H1 (cell line): Measurements from ENCODE around the gene RDH5. TPM values are rescaled to one million over a fixed set of nuclear protein-coding genes. Genes with fewer than 3 reads are reported as not detected.

Experiments
- CTCF ChIA-PET: fragments of 300-600 bp; sonication (Branson Sonifier 250); formaldehyde crosslinking; loops from one replicate; lab custom pipeline; 2021; ENCODE audit not compliant: partially characterized antibody; lab: Charles Lee
- POLR2A ChIA-PET: fragments of 300-600 bp; sonication (Branson Sonifier 250); formaldehyde crosslinking; loops from one replicate; lab custom pipeline; 2021; ENCODE audit warnings: inconsistent platforms; ENCODE audit not compliant: partially characterized antibody; lab: Charles Lee
- DNase-seq, 2 experiments: peaks; one replicate each; pipeline versions ENCODE4 v3.0.0 to v3.0.0-alpha.2; 2010 to 2022; ENCODE audit warnings: low spot score in 2 of 2, low read depth in 1 of 2, mixed read lengths in 1 of 2
- FAIRE-seq: peaks from 2 replicates; lab custom pipeline; 2011; peaks lifted over from hg19 to GRCh38; lab: Jason Lieb, UNC
- H2AFZ ChIP-seq: 2 replicates; pipeline ENCODE4 v1.8.1; 2012; ENCODE audit warnings: low read length, inconsistent platforms
- H2AK5ac ChIP-seq: 2 replicates; pipeline ENCODE4 v1.6.1; 2013; ENCODE audit warnings: low read depth, low read length
- H2BK120ac ChIP-seq: replicated peaks from 2 replicates; pipeline ENCODE3; 2013; ENCODE audit warnings: low read depth, low read length, inconsistent platforms
- H2BK12ac ChIP-seq: 2 replicates; pipeline ENCODE4 v1.6.1; 2013; ENCODE audit warnings: low read depth, low read length
- H2BK15ac ChIP-seq: 2 replicates; pipeline ENCODE4 v1.6.1; 2013; ENCODE audit warnings: low read length
- H2BK20ac ChIP-seq: 2 replicates; pipeline ENCODE4 v1.6.1; 2013; ENCODE audit warnings: low read length
- H2BK5ac ChIP-seq: 2 replicates; pipeline ENCODE4 v1.6.1; 2013; ENCODE audit warnings: low read depth, low read length
- H3K14ac ChIP-seq: 2 replicates; pipeline ENCODE4 v1.6.1; 2013; ENCODE audit warnings: inconsistent platforms; ENCODE audit not compliant: insufficient read length
- H3K18ac ChIP-seq: 2 replicates; pipeline ENCODE4 v1.6.1; 2013; ENCODE audit warnings: low read length; ENCODE audit errors: extremely low read depth
- H3K23ac ChIP-seq: 2 replicates; pipeline ENCODE4 v1.6.1; 2013; ENCODE audit warnings: inconsistent platforms; ENCODE audit not compliant: insufficient read length
- H3K23me2 ChIP-seq: 2 replicates; pipeline ENCODE4 v1.6.1; 2013; ENCODE audit warnings: low read depth, low read length
- H3K27ac ChIP-seq: 2 replicates; pipeline ENCODE4 v1.6.1; 2011; ENCODE audit warnings: low read depth, low read length, inconsistent platforms
- H3K27me3 ChIP-seq, 4 experiments: replicated peaks in 1 of 4; 1 replicate in 1 of 4; 2 replicates in 3 of 4; pipeline versions ENCODE4 v1.6.1 to v1.8.1; 2011 to 2013; ENCODE audit warnings: low read length in 3 of 4, mild to moderate bottlenecking in 3 of 4, inconsistent platforms in 2 of 4, mixed read lengths in 2 of 4, moderate library complexity in 1 of 4; ENCODE audit not compliant: control insufficient read depth in 3 of 4, insufficient read depth in 3 of 4; ENCODE audit errors: extremely low read depth in 1 of 4
- H3K36me3 ChIP-seq, 4 experiments: 2 replicates each; pipeline versions ENCODE4 v1.6.1 to v1.8.1; 2011 to 2013; ENCODE audit warnings: mild to moderate bottlenecking in 4 of 4, low read length in 3 of 4, moderate library complexity in 2 of 4, control low read depth in 1 of 4, inconsistent platforms in 1 of 4; ENCODE audit not compliant: insufficient read depth in 4 of 4, control insufficient read depth in 2 of 4
- H3K4ac ChIP-seq: replicated peaks from 2 replicates; pipeline ENCODE3; 2013; ENCODE audit warnings: low read length, low read depth, mixed read lengths, inconsistent platforms; ENCODE audit not compliant: insufficient read length
- H3K4me1 ChIP-seq, 4 experiments: replicated peaks in 1 of 4; 1 replicate in 1 of 4; 2 replicates in 3 of 4; pipeline versions ENCODE4 v1.6.1 to v1.8.1; 2011 to 2013; ENCODE audit warnings: low read length in 3 of 4, inconsistent platforms in 2 of 4, mixed read lengths in 1 of 4; ENCODE audit not compliant: insufficient read depth in 4 of 4, control insufficient read depth in 3 of 4
- H3K4me2 ChIP-seq, 2 experiments: 2 replicates each; pipeline versions ENCODE4 v1.6.1 to v1.8.1; 2011 to 2013; ENCODE audit warnings: low read depth in 2 of 2, low read length in 2 of 2, control low read depth in 1 of 2, inconsistent platforms in 1 of 2, mild to moderate bottlenecking in 1 of 2; ENCODE audit not compliant: insufficient read depth in 1 of 2
- H3K4me3 ChIP-seq, 4 experiments: fragments of 200-600, 300-600 bp in 1 of 4; sonication (generic), shearing (Covaris generic), sonication (Bioruptor Twin) in 1 of 4; 2 replicates each; pipeline versions ENCODE4 v1.5.1 to v1.8.1; 2011 to 2016; ENCODE audit warnings: low read length in 4 of 4, low read depth in 3 of 4, control low read depth in 2 of 4, inconsistent platforms in 2 of 4, mild to moderate bottlenecking in 2 of 4, mixed read lengths in 1 of 4, moderate library complexity in 1 of 4; ENCODE audit not compliant: insufficient read depth in 2 of 4; ENCODE audit errors: extremely low read depth in 1 of 4
- H3K56ac ChIP-seq: replicated peaks from 2 replicates; pipeline ENCODE3; 2013; ENCODE audit warnings: low read depth, mild to moderate bottlenecking, mixed read lengths, low read length, inconsistent platforms; ENCODE audit not compliant: insufficient read length
- H3K79me1 ChIP-seq: 2 replicates; pipeline ENCODE4 v1.6.1; 2013; ENCODE audit warnings: low read depth, low read length, control low read depth
- H3K79me2 ChIP-seq, 2 experiments: 2 replicates each; pipeline versions ENCODE4 v1.6.1 to v1.8.1; 2012 to 2013; ENCODE audit warnings: low read length in 2 of 2, mild to moderate bottlenecking in 2 of 2, inconsistent platforms in 1 of 2; ENCODE audit not compliant: insufficient read depth in 2 of 2, control insufficient read depth in 1 of 2
- H3K9ac ChIP-seq, 4 experiments: replicated peaks in 1 of 4; 1 replicate in 1 of 4; 2 replicates in 3 of 4; pipeline versions ENCODE4 v1.6.1 to v1.8.1; 2011 to 2013; ENCODE audit warnings: low read depth in 3 of 4, low read length in 3 of 4, control low read depth in 2 of 4, mild to moderate bottlenecking in 2 of 4, moderate library complexity in 2 of 4, inconsistent platforms in 1 of 4; ENCODE audit errors: extremely low read depth in 1 of 4
- H3K9me3 ChIP-seq, 2 experiments: 2 replicates each; pipeline versions ENCODE4 v1.6.1 to v1.8.1; 2012 to 2013; ENCODE audit warnings: mild to moderate bottlenecking in 2 of 2, moderate library complexity in 2 of 2, control low read depth in 1 of 2, inconsistent platforms in 1 of 2, low read depth in 1 of 2, low read length in 1 of 2, mixed read lengths in 1 of 2; ENCODE audit not compliant: insufficient read depth in 2 of 2
- H4K20me1 ChIP-seq, 2 experiments: replicated peaks in 1 of 2; 2 replicates each; pipeline versions ENCODE3 to v1.8.1; 2011 to 2013; ENCODE audit warnings: inconsistent platforms in 2 of 2, low read length in 2 of 2, mild to moderate bottlenecking in 1 of 2; ENCODE audit not compliant: insufficient read depth in 2 of 2, control insufficient read depth in 1 of 2
- H4K5ac ChIP-seq: 2 replicates; pipeline ENCODE4 v1.6.1; 2013; ENCODE audit warnings: low read length, low read depth, mixed read lengths, inconsistent platforms; ENCODE audit not compliant: insufficient read length
- H4K8ac ChIP-seq: 2 replicates; pipeline ENCODE4 v1.8.0; 2013; ENCODE audit warnings: mild to moderate bottlenecking, moderate library complexity, low read length, inconsistent platforms; ENCODE audit not compliant: insufficient read depth; ENCODE audit errors: extremely low read depth
- H4K91ac ChIP-seq: replicated peaks from 2 replicates; pipeline ENCODE3; 2013; ENCODE audit warnings: low read length, mixed read lengths, inconsistent platforms; ENCODE audit not compliant: insufficient read length
- ATF2 ChIP-seq: IDR thresholded peaks from 2 replicates; pipeline ENCODE4 v1.6.1; 2012; ENCODE audit warnings: low read length, inconsistent platforms
- CBX8 ChIP-seq: fragments of 300-800, 300-1000 bp; sonication (generic); IDR thresholded peaks from 2 replicates; pipeline ENCODE4 v1.7.1; 2016; ENCODE audit warnings: low read depth, low read length, borderline replicate concordance
- CHD1 ChIP-seq: IDR thresholded peaks from 2 replicates; pipeline ENCODE4 v1.6.1; 2012; ENCODE audit warnings: low read depth, low read length, improper control_type of control experiment
- CHD2 ChIP-seq: IDR thresholded peaks from 2 replicates; pipeline ENCODE4 v1.6.1; 2012; ENCODE audit warnings: low read length, improper control_type of control experiment
- GTF2F1 ChIP-seq: IDR thresholded peaks from 2 replicates; pipeline ENCODE4 v1.6.1; 2012; ENCODE audit warnings: low read depth, low read length, improper control_type of control experiment, borderline replicate concordance
- JUND ChIP-seq: IDR thresholded peaks from 2 replicates; pipeline ENCODE4 v1.6.1; 2011; ENCODE audit warnings: mild to moderate bottlenecking, improper control_type of control experiment, low read length
- KDM1A ChIP-seq: fragments of 200-600, 300-600 bp; sonication (generic); IDR thresholded peaks from 2 replicates; pipeline ENCODE4 v1.7.1; 2016; ENCODE audit warnings: mild to moderate bottlenecking, low read length, borderline replicate concordance
- NANOG ChIP-seq: IDR thresholded peaks from 2 replicates; pipeline ENCODE4 v1.6.1; 2011; ENCODE audit warnings: low read length, low read depth, mild to moderate bottlenecking, inconsistent platforms; ENCODE audit not compliant: insufficient read depth, poor library complexity, severe bottlenecking
- SIN3A ChIP-seq, 2 experiments: IDR thresholded peaks in 1 of 2; conservative IDR thresholded peaks in 1 of 2; 2 replicates each; pipeline ENCODE4 v1.6.1; 2011 to 2012; ENCODE audit warnings: low read length in 2 of 2, improper control_type of control experiment in 1 of 2, low read depth in 1 of 2, mild to moderate bottlenecking in 1 of 2
- TCF12 ChIP-seq: IDR thresholded peaks from 2 replicates; pipeline ENCODE4 v1.6.1; 2011; ENCODE audit warnings: low read depth, mild to moderate bottlenecking, low read length
- WGBS, 2 experiments: shearing (Covaris generic) in 1 of 2; methylation state at CpG; one replicate each; pipeline versions ENCODE4 v1.1.6 to v1.1.7; 2013 to 2015; ENCODE audit warnings: low lambda C conversion rate in 2 of 2, mixed read lengths in 2 of 2, inconsistent platforms in 1 of 2, low coverage in 1 of 2, missing lambda C conversion rate in 1 of 2; ENCODE audit not compliant: insufficient replicate concordance in 2 of 2, insufficient coverage in 1 of 2, insufficient read length in 1 of 2; ENCODE audit errors: extremely low coverage in 1 of 2, missing lambda C conversion rate in 1 of 2; 5-methylcytosine and 5-hydroxymethylcytosine counted together
- polyA plus RNA-seq, 7 experiments: library from polyadenylated mRNA; depleted of rRNA in 3 of 7; stranded (reverse) in 5 of 7; unstranded in 2 of 7; fragments of >200 nt in 5 of 7; fragments of 200-250 nt in 2 of 7; gene quantifications; 1 replicate in 5 of 7; 2 replicates in 1 of 7; 4 replicates in 1 of 7; pipeline versions ENCODE4 v1.2.1 to v1.2.3, GENCODE V29; 2011 to 2013; ENCODE audit warnings: missing spikeins in 2 of 7, mixed read lengths in 2 of 7
- total RNA-seq: library from RNA; stranded (reverse); fragmentation: NEBNext Ultra II Directional; extraction: Animal tissue kit (Norgen Biotek cat#: 25700); gene quantifications from 2 replicates; pipeline ENCODE4 v1.2.1, GENCODE V29; 2021

RDH5 gene
- total and polyA plus RNA-seq, 2 of the 8 experiments (the other 6 are each of a cell fraction or from before 2014, with no cell fraction given) = 4.2 to 6.0 TPM

GRCh38 chr12:55686366-55687010, 33.7 kb upstream of the RDH5 start:
- CTCF ChIA-PET = interaction anchor here (0.9 to 4.1 kb wide), 4 partner anchors 13 to 132 kb away, joined by 3 to 20 read pairs (median 8); partner anchors contain the start of genes ITGA7 and ORMDL2
- TF ChIP-seq TCF12 (no peak), CHD1 (no peak), CHD2 (no peak), NANOG (no peak), KDM1A (no peak), ATF2 (no peak), JUND (no peak), SIN3A (conservative IDR thresholded peaks at IDR 0.05 in 1 of 2, IDR thresholded peaks at IDR 0.05 in 1 of 2; ENCODE audit: low read depth in 1 of 2, low read length in 2 of 2) (no peak), GTF2F1 (no peak), CBX8 (no peak)

More at GRCh38 chr12:55686366-55687010, 33.7 kb upstream of the RDH5 start:
- Histone ChIP-seq H3K9me3 (no peaks in the 10 kb centered on the region), H3K4me1 (peaks cover 0 to 9% (median 3%) of the 10 kb centered on the region in 4 experiments; a peak in 4 of 7 replicates), H3K27me3 (no peaks in the 10 kb centered on the region), H3K9ac (no peak overlapping the region; a peak in 1 of 7 replicates), H2BK120ac (no peak overlapping the region), H3K23me2 (no peaks in the 10 kb centered on the region), H3K4me3 (no peak overlapping the region), H3K79me2 (no peaks in the 10 kb centered on the region), H2BK20ac (no peak overlapping the region), H3K14ac (no peak overlapping the region), H4K5ac (no peak overlapping the region), H3K36me3 (peaks cover 0 to 18% (median 7%) of the 10 kb centered on the region in 4 experiments; a peak in 5 of 8 replicates), H2BK12ac (no peak overlapping the region), H3K18ac (no peak overlapping the region), H3K27ac (no peak overlapping the region), H4K20me1 (peaks cover 0 to 2% of the 10 kb centered on the region in 2 experiments), H3K4me2 (no peak overlapping the region), H3K79me1 (no peaks in the 10 kb centered on the region), H2BK15ac (no peak overlapping the region), H4K8ac (no peak overlapping the region), H3K56ac (no peak overlapping the region), H3K4ac (no peak overlapping the region), H2BK5ac (no peak overlapping the region), H2AFZ (no peak overlapping the region), H4K91ac (no peak overlapping the region), H3K23ac (no peak overlapping the region), H2AK5ac (no peak overlapping the region)
- 99% methylated on average over 9 of the region's 9 CpGs; no CpG with 5 or more reads in 1 of the 2 experiments for WGBS, 2 experiments
- DNase-seq (no peak), FAIRE-seq (no peak)
- POLR2A ChIA-PET = interaction anchor here (1.0 to 2.4 kb wide), 2 partner anchors 10 to 36 kb away, joined by 3 to 8 read pairs; no protein-coding TSS in a partner anchor
